Body of pancreas (tissue), 4 donors: ENCODE data around the gene NAV1. TPM values are rescaled to one million over a fixed set of nuclear protein-coding genes. Genes with fewer than 3 reads are reported as not detected.
"Not testable (repeated sequence)": the region's sequence is repeated elsewhere in the genome, so short reads cannot be mapped to it uniquely, and the experiment has no call there.

ENCODE experiments used
- ATAC-seq: fragments of 150-250 bp; one replicate; pipeline ENCODE4 v1.9.1; 2016
- DNase-seq, 4 donors: peaks; one replicate each; pipeline ENCODE4 v3.0.0-alpha.2; 2019
- H3K27ac ChIP-seq, 4 donors: fragments of 200-600 bp; sonication (generic); 1 replicate in 3 of 4; 2 replicates in 1 of 4; pipeline versions ENCODE4 v1.5.1 to v1.6.1; 2016 to 2019; ENCODE audit warnings: mild to moderate bottlenecking in 1 of 4, mixed read lengths in 1 of 4, moderate library complexity in 1 of 4
- H3K27me3 ChIP-seq, 2 donors: fragments of 200-600 bp; sonication (generic); one replicate each; pipeline ENCODE4 v1.6.0; 2016; ENCODE audit warnings: mild to moderate bottlenecking in 1 of 2
- H3K36me3 ChIP-seq, 2 donors: fragments of 200-600 bp; sonication (generic); replicated peaks in 1 of 2; 2 replicates each; pipeline ENCODE4 v1.5.1; 2016; ENCODE audit warnings: low read depth in 2 of 2; ENCODE audit not compliant: insufficient read depth in 1 of 2
- H3K4me1 ChIP-seq: fragments of 200-600 bp; sonication (generic); one replicate; pipeline ENCODE4 v1.6.0; 2016
- H3K4me3 ChIP-seq, 2 donors: fragments of 200-600 bp; sonication (generic); 1 replicate in 1 of 2; 2 replicates in 1 of 2; pipeline ENCODE4 v1.5.1; 2016 to 2019
- H3K9me3 ChIP-seq, 3 donors: fragments of 200-600 bp; sonication (generic); 1 replicate in 2 of 3; 2 replicates in 1 of 3; pipeline ENCODE4 v1.5.1; 2016
- CTCF ChIP-seq, 7 experiments: fragments of 450-650 bp in 4 of 7; fragments of 200-600 bp in 3 of 7; sonication (generic) in 3 of 7; IDR thresholded peaks; one replicate each; pipeline ENCODE4 v1.5.1; 2016 to 2019; ENCODE audit warnings: antibody characterized with exemption in 7 of 7
- POLR2A ChIP-seq, 3 donors: fragments of 450-650 bp; IDR thresholded peaks; one replicate each; pipeline ENCODE4 v1.6.1; 2016; ENCODE audit warnings: antibody characterized with exemption in 3 of 3, mild to moderate bottlenecking in 2 of 3
- WGBS, 2 donors: methylation state at CpG; one replicate each; pipeline ENCODE4 v1.1.5; 2017; 5-methylcytosine and 5-hydroxymethylcytosine counted together
- intact Hi-C: fragments of 100-400 bp; cut with DNase I; formaldehyde crosslinking; loops from one replicate; pipeline ENCODE4 v1.15.1; 2023
- total RNA-seq, 2 donors: library from RNA; depleted of rRNA; stranded (reverse); fragments of >200 nt; gene quantifications; one replicate each; pipeline ENCODE4 v1.1.0, GENCODE V29; 2016

The NAV1 gene
- total RNA-seq, 2 donors from 2014 or later, result 11.5 to 13.7 TPM

GRCh38 chr1:201544710-201545109 lies 5.8 kb downstream of the NAV1 start:
- ATAC-seq (no peak), DNase-seq (no peak)
- TF ChIP-seq POLR2A (IDR thresholded peaks at IDR 0.05) (no peak), CTCF (IDR thresholded peaks at IDR 0.05) (no peak)
- peaks cover 2% of the 10 kb centered on the region for H3K4me1 ChIP-seq
- intact Hi-C loops, result no loop called here
- H3K27ac ChIP-seq, result no peak overlapping the region
- 86 to 95% methylated on average over 3 of the region's 3 CpGs for WGBS, 2 donors
- H3K9me3 ChIP-seq, result no peaks in the 10 kb centered on the region
- H3K27me3 ChIP-seq, result no peaks in the 10 kb centered on the region
- no peaks in the 10 kb centered on the region for H3K36me3 ChIP-seq
- no peak overlapping the region for H3K4me3 ChIP-seq

GRCh38 chr1:201545851-201546492 lies 7.0 kb downstream of the NAV1 start:
- intact Hi-C loops, result no loop called here
- WGBS, 2 donors, result 40 to 61% methylated on average over 9 of the region's 9 CpGs

GRCh38 chr1:201549522-201549921 lies 10.6 kb downstream of the NAV1 start:
- ATAC-seq, H3K4me3 ChIP-seq, H3K36me3 ChIP-seq, H3K27ac ChIP-seq, DNase-seq, intact Hi-C loops, H3K9me3 ChIP-seq, H3K27me3 ChIP-seq, H3K4me1 ChIP-seq: not testable (repeated sequence)
- 93 to 97% methylated on average over 4 to 5 of the region's 5 CpGs for WGBS, 2 donors

More at GRCh38 chr1:201545851-201546492, 7.0 kb downstream of the NAV1 start:
- Histone ChIP-seq H3K36me3 (no peaks in the 10 kb centered on the region), H3K9me3 (no peaks in the 10 kb centered on the region), H3K4me3 (no peak overlapping the region), H3K27ac (no peak overlapping the region), H3K27me3 (no peaks in the 10 kb centered on the region), H3K4me1 (no peaks in the 10 kb centered on the region)
- no peak for TF ChIP-seq POLR2A (IDR thresholded peaks at IDR 0.05)
- peak in 1 of 7 experiments; percentile 7 for TF ChIP-seq CTCF (IDR thresholded peaks at IDR 0.05)
- ATAC-seq, result no peak
- no peak for DNase-seq

GRCh38 chr1:201551096-201551495 lies 12.2 kb downstream of the NAV1 start:
- Histone ChIP-seq H3K4me1 (peaks cover 4% of the 10 kb centered on the region), H3K4me3 (no peak overlapping the region), H3K27me3 (no peaks in the 10 kb centered on the region), H3K27ac (no peak overlapping the region), H3K9me3 (no peaks in the 10 kb centered on the region), H3K36me3 (no peaks in the 10 kb centered on the region)
- DNase-seq, result no peak
- intact Hi-C loops, result no loop called here
- no peak for ATAC-seq
- 87 to 91% methylated on average over 3 of the region's 3 CpGs for WGBS, 2 donors
- TF ChIP-seq CTCF (IDR thresholded peaks at IDR 0.05) (no peak), POLR2A (IDR thresholded peaks at IDR 0.05) (no peak)

- TF ChIP-seq CTCF (IDR thresholded peaks at IDR 0.05), result no peak
- no peak for TF ChIP-seq POLR2A (IDR thresholded peaks at IDR 0.05)
These were observed 13.2 kb downstream of the NAV1 start for GRCh38 chr1:201551877-201552731.

More at GRCh38 chr1:201551877-201552731, 13.2 kb downstream of the NAV1 start:
- Histone ChIP-seq H3K36me3 (no peaks in the 10 kb centered on the region), H3K27me3 (no peaks in the 10 kb centered on the region), H3K4me3 (no peak overlapping the region), H3K4me1 (peaks cover 4% of the 10 kb centered on the region), H3K9me3 (no peaks in the 10 kb centered on the region), H3K27ac (peak overlapping the region in 3 of 4 donors; percentile 17 to 43 (median 32))
- WGBS, 2 donors, result 78 to 80% methylated on average over 11 to 12 of the region's 12 CpGs
- ATAC-seq, result peak; percentile 73
- intact Hi-C loops, result no loop called here
- DNase-seq, result peak in 2 of 4 donors; percentile 41 to 46
